ENCODE data around the gene PHF14. TPM values are rescaled to one million over a fixed set of nuclear protein-coding genes. Genes with fewer than 3 reads are reported as not detected.

Gene PHF14
- total and polyA plus RNA-seq, 10 donors = 18.9 to 59.1 (median 37.7) TPM

DNA sequence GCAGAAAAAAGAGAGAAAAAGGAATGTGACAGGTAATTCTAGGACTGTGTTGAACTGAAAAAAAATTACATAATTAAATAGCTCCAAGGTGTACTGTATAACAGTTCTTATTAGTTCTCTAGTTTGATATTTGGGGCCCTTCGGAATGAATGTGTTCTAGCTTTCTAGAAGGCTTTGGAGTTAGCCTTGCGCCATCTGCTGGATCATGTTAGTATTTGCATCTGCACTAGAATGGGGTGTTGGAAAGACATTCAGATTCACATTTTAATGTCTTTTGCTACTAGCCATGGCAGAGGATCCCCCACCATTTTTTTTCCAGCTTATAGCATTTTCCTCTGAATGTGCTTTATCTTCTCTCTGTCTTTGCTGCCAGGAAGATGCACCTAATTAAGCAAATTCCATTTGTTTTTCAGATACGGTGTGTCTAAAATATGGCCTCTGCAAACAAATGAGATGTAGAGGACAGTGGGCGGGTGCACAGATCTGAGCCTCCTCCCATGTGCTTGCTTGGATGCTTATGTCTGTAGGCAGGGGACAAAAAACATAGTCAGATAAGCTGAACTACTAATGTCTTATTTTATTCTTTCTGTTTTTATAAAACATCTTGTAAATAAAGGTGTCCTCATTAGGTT lies 238.5 kb downstream of the PHF14 start:
- H3K36me3 ChIP-seq = no peaks in the 10 kb centered on the region
- intact Hi-C loops (cut with DNase I; ENCODE audit: low total_unique reads) = no loop called here
- no peaks in the 10 kb centered on the region for H3K27me3 ChIP-seq (replicated peaks in 1 of 7)
- H3K27ac ChIP-seq = no peak overlapping the region
- H3K9me3 ChIP-seq = no peaks in the 10 kb centered on the region
- no peak overlapping the region for H3K4me3 ChIP-seq
- DNase-seq = no peak
- peak in 10 of 11 experiments; percentile 37 to 86 (median 80) for TF ChIP-seq CTCF (IDR thresholded peaks at IDR 0.05 in 8 of 11, conservative IDR thresholded peaks at IDR 0.05 in 3 of 11)
- no peak for TF ChIP-seq POLR2AphosphoS5 (IDR thresholded peaks at IDR 0.05)
- 44 to 47% (median 45%) methylated on average over 4 of the region's 4 CpGs for WGBS, 5 donors
- H3K4me1 ChIP-seq = peaks cover 0 to 9% (median 3%) of the 10 kb centered on the region in 6 donors

- Histone ChIP-seq H3K4me1 (peaks cover 0 to 9% (median 3%) of the 10 kb centered on the region in 6 donors), H3K4me3 (no peak overlapping the region), H3K9me3 (no peaks in the 10 kb centered on the region), H3K36me3 (no peaks in the 10 kb centered on the region), H3K27ac (no peak overlapping the region), H3K27me3 (replicated peaks in 1 of 7) (no peaks in the 10 kb centered on the region)
- TF ChIP-seq CTCF (IDR thresholded peaks at IDR 0.05 in 8 of 11, conservative IDR thresholded peaks at IDR 0.05 in 3 of 11) (no peak), POLR2A (IDR thresholded peaks at IDR 0.05) (no peak), POLR2AphosphoS5 (IDR thresholded peaks at IDR 0.05) (no peak)
- intact Hi-C loops (cut with DNase I; ENCODE audit: low total_unique reads) = no loop called here
- 30 to 78% (median 55%) methylated on average over 1 of the region's 1 CpG for WGBS, 5 donors
- no peak for DNase-seq
Measured at GRCh38 chr7:11212816-11213215, 239.1 kb downstream of the PHF14 start.

GRCh38 chr7:11213266-11213665 lies 239.6 kb downstream of the PHF14 start:
- TF ChIP-seq POLR2A (IDR thresholded peaks at IDR 0.05) = no peak
- intact Hi-C loops (cut with DNase I; ENCODE audit: low total_unique reads) = no loop called here
- DNase-seq = no peak
- Histone ChIP-seq H3K4me3 (no peak overlapping the region), H3K27me3 (replicated peaks in 1 of 7) (no peaks in the 10 kb centered on the region), H3K36me3 (no peaks in the 10 kb centered on the region), H3K4me1 (peaks cover 0 to 9% (median 3%) of the 10 kb centered on the region in 6 donors), H3K9me3 (no peaks in the 10 kb centered on the region), H3K27ac (no peak overlapping the region)
- 25 to 57% (median 36%) methylated on average over 1 of the region's 1 CpG for WGBS, 5 donors

DNA sequence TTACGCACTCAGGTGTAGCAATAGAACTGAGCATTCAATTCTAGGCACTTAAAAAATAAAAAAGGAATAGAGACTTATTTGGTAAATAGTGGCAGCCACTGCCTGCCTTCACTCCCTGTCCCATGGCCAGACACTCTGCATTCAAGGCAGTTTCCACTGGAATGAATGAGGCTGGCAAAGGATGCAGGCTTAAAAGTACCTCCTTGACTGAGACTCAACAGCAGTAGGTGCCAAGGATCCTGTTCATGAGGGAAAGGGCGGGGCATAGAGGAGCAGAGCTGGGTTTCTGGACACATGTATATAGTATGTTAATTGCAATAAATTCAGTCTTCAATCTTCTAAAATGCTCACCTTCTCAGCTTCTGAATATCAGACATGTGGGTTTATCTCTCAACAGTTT lies 242.6 kb downstream of the PHF14 start:
- H3K4me1 ChIP-seq = peaks cover 0 to 9% (median 3%) of the 10 kb centered on the region in 6 donors
- H3K9me3 ChIP-seq = peaks cover 0 to 8% (median 0%) of the 10 kb centered on the region in 8 donors
- H3K27me3 ChIP-seq (replicated peaks in 1 of 7) = no peaks in the 10 kb centered on the region
- intact Hi-C loops (cut with DNase I; ENCODE audit: low total_unique reads) = no loop called here
- no peak overlapping the region for H3K27ac ChIP-seq
- no peak for DNase-seq
- H3K4me3 ChIP-seq = no peak overlapping the region
- no peaks in the 10 kb centered on the region for H3K36me3 ChIP-seq
- TF ChIP-seq POLR2AphosphoS5 (IDR thresholded peaks at IDR 0.05) = no peak
- no peak for TF ChIP-seq CTCF (IDR thresholded peaks at IDR 0.05 in 8 of 11, conservative IDR thresholded peaks at IDR 0.05 in 3 of 11)
- no peak for TF ChIP-seq POLR2A (IDR thresholded peaks at IDR 0.05)
- 93 to 97% (median 94%) methylated on average over 2 of the region's 2 CpGs for whole genome bisulfite sequencing, 5 donors

Measured in spleen (tissue), 11 donors.